ENCODE measurements around the gene CEP43.

- TF ChIP-seq, protein P1, sequence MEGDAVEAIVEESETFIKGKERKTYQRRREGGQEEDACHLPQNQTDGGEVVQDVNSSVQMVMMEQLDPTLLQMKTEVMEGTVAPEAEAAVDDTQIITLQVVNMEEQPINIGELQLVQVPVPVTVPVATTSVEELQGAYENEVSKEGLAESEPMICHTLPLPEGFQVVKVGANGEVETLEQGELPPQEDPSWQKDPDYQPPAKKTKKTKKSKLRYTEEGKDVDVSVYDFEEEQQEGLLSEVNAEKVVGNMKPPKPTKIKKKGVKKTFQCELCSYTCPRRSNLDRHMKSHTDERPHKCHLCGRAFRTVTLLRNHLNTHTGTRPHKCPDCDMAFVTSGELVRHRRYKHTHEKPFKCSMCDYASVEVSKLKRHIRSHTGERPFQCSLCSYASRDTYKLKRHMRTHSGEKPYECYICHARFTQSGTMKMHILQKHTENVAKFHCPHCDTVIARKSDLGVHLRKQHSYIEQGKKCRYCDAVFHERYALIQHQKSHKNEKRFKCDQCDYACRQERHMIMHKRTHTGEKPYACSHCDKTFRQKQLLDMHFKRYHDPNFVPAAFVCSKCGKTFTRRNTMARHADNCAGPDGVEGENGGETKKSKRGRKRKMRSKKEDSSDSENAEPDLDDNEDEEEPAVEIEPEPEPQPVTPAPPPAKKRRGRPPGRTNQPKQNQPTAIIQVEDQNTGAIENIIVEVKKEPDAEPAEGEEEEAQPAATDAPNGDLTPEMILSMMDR (conservative IDR thresholded peaks at IDR 0.05; ENCODE audit: low read depth, low read length): no peak
- no peak for TF ChIP-seq EZH2 (IDR thresholded peaks at IDR 0.05; ENCODE audit: borderline replicate concordance, low read depth, low read length, poor library complexity, severe bottlenecking)
These were observed 32.0 kb downstream of the CEP43 start for GRCh38 chr6:167031082-167031709.

Data from A673 (cell line).